ENCODE results near the gene SPAG6.

The SPAG6 gene

GRCh38 chr10:22316286-22317075 lies 28.8 kb upstream of the SPAG6 start, which contains the start of gene COMMD3:
Gene COMMD3, plus strand, starts transcription at chr10:22316388. Its CDS starts 30 bp downstream, at chr10:22316418.
- H3K36me3 ChIP-seq (ENCODE audit: insufficient read depth, low read depth, low read length), result no peaks in the 10 kb centered on the region
- no peaks in the 10 kb centered on the region for H3K9me3 ChIP-seq (ENCODE audit: insufficient read depth, low read depth, low read length)
- peaks cover 22% of the 10 kb centered on the region; the same call in 1 of the 2 replicates for H3K4me1 ChIP-seq (ENCODE audit: insufficient read depth, low read length)
- H3K4me3 ChIP-seq (ENCODE audit: low read length), result peak within 1 kb of the TSS; percentile 80
- peak within 1 kb of the TSS; percentile 19; the same call in 1 of the 2 replicates for H3K9ac ChIP-seq (ENCODE audit: low read depth, low read length)
- no peak within 1 kb of the TSS for H3K27ac ChIP-seq (ENCODE audit: low read length)
- H3K27me3 ChIP-seq (ENCODE audit: insufficient read depth, low read length), result peaks cover 70% of the 10 kb centered on the region

GRCh38 chr10:22317076-22317370 lies 28.3 kb upstream of the SPAG6 start:
- peak overlapping the region; percentile 80 for H3K4me3 ChIP-seq (ENCODE audit: low read length)
- H3K4me1 ChIP-seq (ENCODE audit: insufficient read depth, low read length), result peaks cover 22% of the 10 kb centered on the region; the same call in 1 of the 2 replicates
- H3K27me3 ChIP-seq (ENCODE audit: insufficient read depth, low read length), result peaks cover 73% of the 10 kb centered on the region
- H3K9me3 ChIP-seq (ENCODE audit: insufficient read depth, low read depth, low read length), result no peaks in the 10 kb centered on the region
- H3K27ac ChIP-seq (ENCODE audit: low read length), result no peak overlapping the region
- H3K36me3 ChIP-seq (ENCODE audit: insufficient read depth, low read depth, low read length), result no peaks in the 10 kb centered on the region
- peak overlapping the region; percentile 16; the same call in 1 of the 2 replicates for H3K9ac ChIP-seq (ENCODE audit: low read depth, low read length)

- Histone ChIP-seq H3K4me1 (ENCODE audit: insufficient read depth, low read length) (peaks cover 22% of the 10 kb centered on the region; the same call in 1 of the 2 replicates), H3K27ac (ENCODE audit: low read length) (no peak overlapping the region), H3K27me3 (ENCODE audit: insufficient read depth, low read length) (peaks cover 80% of the 10 kb centered on the region), H3K9me3 (ENCODE audit: insufficient read depth, low read depth, low read length) (no peaks in the 10 kb centered on the region), H3K4me3 (ENCODE audit: low read length) (no peak overlapping the region), H3K36me3 (ENCODE audit: insufficient read depth, low read depth, low read length) (no peaks in the 10 kb centered on the region), H3K9ac (ENCODE audit: low read depth, low read length) (no peak overlapping the region)
Observed at GRCh38 chr10:22317771-22318565, 27.3 kb upstream of the SPAG6 start.

- no peak overlapping the region for H3K4me3 ChIP-seq (ENCODE audit: low read length)
- peaks cover 80% of the 10 kb centered on the region for H3K27me3 ChIP-seq (ENCODE audit: insufficient read depth, low read length)
- no peak overlapping the region for H3K27ac ChIP-seq (ENCODE audit: low read length)
- H3K9ac ChIP-seq (ENCODE audit: low read depth, low read length), result no peak overlapping the region
- peaks cover 26% of the 10 kb centered on the region; the same call in 1 of the 2 replicates for H3K4me1 ChIP-seq (ENCODE audit: insufficient read depth, low read length)
- no peaks in the 10 kb centered on the region for H3K9me3 ChIP-seq (ENCODE audit: insufficient read depth, low read depth, low read length)
- no peaks in the 10 kb centered on the region for H3K36me3 ChIP-seq (ENCODE audit: insufficient read depth, low read depth, low read length)
Observed at GRCh38 chr10:22318772-22319171, 26.5 kb upstream of the SPAG6 start.

GRCh38 chr10:22319547-22319979 lies 25.7 kb upstream of the SPAG6 start:
- Histone ChIP-seq H3K4me1 (ENCODE audit: insufficient read depth, low read length) (peaks cover 33% of the 10 kb centered on the region; the same call in 1 of the 2 replicates), H3K9ac (ENCODE audit: low read depth, low read length) (no peak overlapping the region), H3K27ac (ENCODE audit: low read length) (no peak overlapping the region), H3K27me3 (ENCODE audit: insufficient read depth, low read length) (peaks cover 80% of the 10 kb centered on the region), H3K36me3 (ENCODE audit: insufficient read depth, low read depth, low read length) (no peaks in the 10 kb centered on the region), H3K9me3 (ENCODE audit: insufficient read depth, low read depth, low read length) (no peaks in the 10 kb centered on the region), H3K4me3 (ENCODE audit: low read length) (no peak overlapping the region)

GRCh38 chr10:22319980-22320558 lies 25.2 kb upstream of the SPAG6 start:
- Histone ChIP-seq H3K9me3 (ENCODE audit: insufficient read depth, low read depth, low read length) (no peaks in the 10 kb centered on the region), H3K27ac (ENCODE audit: low read length) (no peak overlapping the region), H3K4me1 (ENCODE audit: insufficient read depth, low read length) (peaks cover 38% of the 10 kb centered on the region; the same call in 1 of the 2 replicates), H3K9ac (ENCODE audit: low read depth, low read length) (no peak overlapping the region), H3K4me3 (ENCODE audit: low read length) (peak overlapping the region; percentile 51), H3K36me3 (ENCODE audit: insufficient read depth, low read depth, low read length) (no peaks in the 10 kb centered on the region), H3K27me3 (ENCODE audit: insufficient read depth, low read length) (peaks cover 80% of the 10 kb centered on the region)

GRCh38 chr10:22320591-22321155 lies 24.6 kb upstream of the SPAG6 start, which contains the start of gene BMI1:
Gene BMI1, plus strand, starts transcription at chr10:22321099. Its CDS starts 5,351 bp downstream, at chr10:22326450.
- Histone ChIP-seq H3K9me3 (ENCODE audit: insufficient read depth, low read depth, low read length) (no peaks in the 10 kb centered on the region), H3K4me3 (ENCODE audit: low read length) (peak within 1 kb of the TSS; percentile 56), H3K27ac (ENCODE audit: low read length) (no peak within 1 kb of the TSS), H3K9ac (ENCODE audit: low read depth, low read length) (peak within 1 kb of the TSS; percentile 49; the same call in 1 of the 2 replicates), H3K36me3 (ENCODE audit: insufficient read depth, low read depth, low read length) (no peaks in the 10 kb centered on the region), H3K27me3 (ENCODE audit: insufficient read depth, low read length) (peaks cover 76% of the 10 kb centered on the region), H3K4me1 (ENCODE audit: insufficient read depth, low read length) (peaks cover 34% of the 10 kb centered on the region; the same call in 1 of the 2 replicates)

GRCh38 chr10:22321156-22321923 lies 24.0 kb upstream of the SPAG6 start:
- Histone ChIP-seq H3K4me1 (ENCODE audit: insufficient read depth, low read length) (peaks cover 38% of the 10 kb centered on the region; the same call in 1 of the 2 replicates), H3K36me3 (ENCODE audit: insufficient read depth, low read depth, low read length) (no peaks in the 10 kb centered on the region), H3K9ac (ENCODE audit: low read depth, low read length) (peak overlapping the region; percentile 49; the same call in 1 of the 2 replicates), H3K27ac (ENCODE audit: low read length) (no peak overlapping the region), H3K9me3 (ENCODE audit: insufficient read depth, low read depth, low read length) (no peaks in the 10 kb centered on the region), H3K4me3 (ENCODE audit: low read length) (peak overlapping the region; percentile 56; the same call in 1 of the 2 replicates), H3K27me3 (ENCODE audit: insufficient read depth, low read length) (peaks cover 81% of the 10 kb centered on the region)

- Histone ChIP-seq H3K27me3 (ENCODE audit: insufficient read depth, low read length) (peaks cover 82% of the 10 kb centered on the region), H3K27ac (ENCODE audit: low read length) (no peak overlapping the region), H3K36me3 (ENCODE audit: insufficient read depth, low read depth, low read length) (no peaks in the 10 kb centered on the region), H3K9me3 (ENCODE audit: insufficient read depth, low read depth, low read length) (no peaks in the 10 kb centered on the region), H3K9ac (ENCODE audit: low read depth, low read length) (peak overlapping the region; percentile 19; the same call in 1 of the 2 replicates), H3K4me1 (ENCODE audit: insufficient read depth, low read length) (peaks cover 39% of the 10 kb centered on the region; the same call in 1 of the 2 replicates), H3K4me3 (ENCODE audit: low read length) (peak overlapping the region; percentile 56)
Observed at GRCh38 chr10:22321924-22322640, 23.2 kb upstream of the SPAG6 start.

- H3K4me3 ChIP-seq (ENCODE audit: low read length), result peak overlapping the region; percentile 56
- no peaks in the 10 kb centered on the region for H3K9me3 ChIP-seq (ENCODE audit: insufficient read depth, low read depth, low read length)
- peaks cover 34% of the 10 kb centered on the region; the same call in 1 of the 2 replicates for H3K4me1 ChIP-seq (ENCODE audit: insufficient read depth, low read length)
- no peak overlapping the region for H3K27ac ChIP-seq (ENCODE audit: low read length)
- peak overlapping the region; percentile 19; the same call in 1 of the 2 replicates for H3K9ac ChIP-seq (ENCODE audit: low read depth, low read length)
- H3K27me3 ChIP-seq (ENCODE audit: insufficient read depth, low read length), result peaks cover 82% of the 10 kb centered on the region
- H3K36me3 ChIP-seq (ENCODE audit: insufficient read depth, low read depth, low read length), result no peaks in the 10 kb centered on the region
Observed at GRCh38 chr10:22322641-22323160, 22.6 kb upstream of the SPAG6 start.

Data from iPS-20b (cell line).